Subcutaneous abdominal adipose tissue (tissue), 5 donors: ENCODE measurements around the gene ILF2.
"Not testable (repeated sequence)": the region's sequence is repeated elsewhere in the genome, so short reads cannot be mapped to it uniquely, and the experiment has no call there.

Source experiments
- H3K27ac ChIP-seq: one replicate; pipeline ENCODE4 v1.7.0; 2013; ENCODE audit warnings: low read depth, mild to moderate bottlenecking, inconsistent platforms, low read length, moderate library complexity
- H3K27me3 ChIP-seq, 5 donors: one replicate each; pipeline ENCODE4 v1.7.0; 2013; ENCODE audit warnings: low read length in 5 of 5, inconsistent platforms in 1 of 5; ENCODE audit not compliant: control insufficient read depth in 5 of 5, insufficient read depth in 4 of 5
- H3K36me3 ChIP-seq, 5 donors: one replicate each; pipeline ENCODE4 v1.7.0; 2013; ENCODE audit warnings: low read length in 5 of 5; ENCODE audit not compliant: control insufficient read depth in 5 of 5, insufficient read depth in 5 of 5
- H3K4me1 ChIP-seq, 5 donors: one replicate each; pipeline ENCODE4 v1.7.0; 2013; ENCODE audit warnings: low read length in 5 of 5, mild to moderate bottlenecking in 3 of 5, moderate library complexity in 1 of 5; ENCODE audit not compliant: control insufficient read depth in 5 of 5, insufficient read depth in 5 of 5
- H3K4me3 ChIP-seq, 5 donors: one replicate each; pipeline ENCODE4 v1.7.0; 2013; ENCODE audit warnings: low read length in 5 of 5, low read depth in 1 of 5
- H3K9ac ChIP-seq, 5 donors: one replicate each; pipeline ENCODE4 v1.7.0; 2013; ENCODE audit warnings: low read length in 5 of 5, mild to moderate bottlenecking in 4 of 5, moderate library complexity in 3 of 5
- H3K9me3 ChIP-seq, 5 donors: one replicate each; pipeline ENCODE4 v1.7.0; 2013; ENCODE audit warnings: low read length in 5 of 5; ENCODE audit not compliant: control insufficient read depth in 5 of 5
- donor health status: healthy.
- donor health status: healthy.
- donor health status: healthy.
- donor health status: healthy.
- donor health status: healthy.

Gene ILF2

GRCh38 chr1:153640861-153641260, 29.9 kb downstream of the ILF2 start:
- Histone ChIP-seq H3K9me3 (no peaks in the 10 kb centered on the region), H3K4me1 (peaks cover 0 to 48% (median 28%) of the 10 kb centered on the region in 5 donors), H3K27me3 (no peaks in the 10 kb centered on the region), H3K9ac (peak overlapping the region in 1 of 5 donors; percentile 32), H3K4me3 (no peak overlapping the region), H3K36me3 (peaks cover 58 to 99% (median 89%) of the 10 kb centered on the region in 5 donors), H3K27ac (no peak overlapping the region)

- not testable (repeated sequence) for H3K4me3 ChIP-seq, H3K27ac ChIP-seq, H3K27me3 ChIP-seq, H3K9me3 ChIP-seq, H3K9ac ChIP-seq
- peaks cover 51 to 92% (median 83%) of the 10 kb centered on the region in 5 donors for H3K36me3 ChIP-seq
- peaks cover 0 to 51% (median 35%) of the 10 kb centered on the region in 5 donors for H3K4me1 ChIP-seq
Observed at GRCh38 chr1:153640213-153640612, 30.6 kb downstream of the ILF2 start.

- Histone ChIP-seq H3K4me3 (no peak overlapping the region), H3K27ac (no peak overlapping the region), H3K9ac (no peak overlapping the region), H3K4me1 (peaks cover 0 to 53% (median 39%) of the 10 kb centered on the region in 5 donors), H3K9me3 (no peaks in the 10 kb centered on the region), H3K36me3 (peaks cover 45 to 84% (median 77%) of the 10 kb centered on the region in 5 donors), H3K27me3 (no peaks in the 10 kb centered on the region)
Observed at GRCh38 chr1:153639280-153639679, 31.5 kb downstream of the ILF2 start.

- Histone ChIP-seq H3K4me1 (peaks cover under 1 to 46% (median 34%) of the 10 kb centered on the region in 5 donors), H3K27me3 (no peaks in the 10 kb centered on the region), H3K4me3 (no peak overlapping the region), H3K36me3 (peaks cover 35 to 73% (median 67%) of the 10 kb centered on the region in 5 donors), H3K27ac (no peak overlapping the region), H3K9me3 (no peaks in the 10 kb centered on the region), H3K9ac (peak overlapping the region in 1 of 5 donors; percentile 13)
Observed at GRCh38 chr1:153638261-153638660, 32.5 kb downstream of the ILF2 start.

GRCh38 chr1:153636312-153636711, 34.5 kb downstream of the ILF2 start:
- Histone ChIP-seq H3K9me3 (no peaks in the 10 kb centered on the region), H3K36me3 (peaks cover 20 to 54% (median 47%) of the 10 kb centered on the region in 5 donors), H3K4me1 (peaks cover 3 to 46% (median 44%) of the 10 kb centered on the region in 5 donors), H3K27ac (peak overlapping the region; percentile 100), H3K27me3 (no peaks in the 10 kb centered on the region), H3K9ac (no peak overlapping the region), H3K4me3 (no peak overlapping the region)

GRCh38 chr1:153635872-153636271, 34.9 kb downstream of the ILF2 start:
- Histone ChIP-seq H3K27me3 (no peaks in the 10 kb centered on the region), H3K4me1 (peaks cover 3 to 46% (median 44%) of the 10 kb centered on the region in 5 donors), H3K9ac (no peak overlapping the region), H3K36me3 (peaks cover 15 to 50% (median 43%) of the 10 kb centered on the region in 5 donors), H3K4me3 (peak overlapping the region in 1 of 5 donors; percentile 7), H3K27ac (peak overlapping the region; percentile 100), H3K9me3 (no peaks in the 10 kb centered on the region)

- Histone ChIP-seq H3K36me3 (peaks cover 9 to 31% (median 24%) of the 10 kb centered on the region in 5 donors), H3K27ac (peak within 1 kb of the TSS; percentile 100), H3K4me3 (peak within 1 kb of the TSS; percentile 85 to 97 (median 95)), H3K27me3 (no peaks in the 10 kb centered on the region), H3K9me3 (no peaks in the 10 kb centered on the region), H3K4me1 (peaks cover 3 to 60% (median 58%) of the 10 kb centered on the region in 5 donors), H3K9ac (peak within 1 kb of the TSS; percentile 96 to 100 (median 100))
Observed at GRCh38 chr1:153633754-153634665, 36.8 kb downstream of the ILF2 start, which contains the start of gene CHTOP. Gene CHTOP, plus strand, starts transcription at chr1:153634066. Its CDS starts 2,523 bp downstream, at chr1:153636589.

GRCh38 chr1:153633161-153633753, 37.5 kb downstream of the ILF2 start:
- Histone ChIP-seq H3K4me3 (peak overlapping the region; percentile 48 to 95 (median 67)), H3K9ac (peak overlapping the region in 3 of 5 donors; percentile 11 to 100 (median 100)), H3K36me3 (peaks cover 9 to 23% (median 18%) of the 10 kb centered on the region in 5 donors), H3K27me3 (no peaks in the 10 kb centered on the region), H3K4me1 (peaks cover 3 to 67% (median 54%) of the 10 kb centered on the region in 5 donors), H3K9me3 (no peaks in the 10 kb centered on the region), H3K27ac (peak overlapping the region; percentile 100)

- Histone ChIP-seq H3K9ac (peak overlapping the region in 1 of 5 donors; percentile 20), H3K36me3 (peaks cover 0 to 5% (median under 1%) of the 10 kb centered on the region in 5 donors), H3K4me3 (no peak overlapping the region), H3K27ac (no peak overlapping the region), H3K4me1 (peaks cover 5 to 73% (median 53%) of the 10 kb centered on the region in 5 donors), H3K9me3 (no peaks in the 10 kb centered on the region), H3K27me3 (no peaks in the 10 kb centered on the region)
Observed at GRCh38 chr1:153631047-153632022, 39.5 kb downstream of the ILF2 start.
